Measurements from ENCODE around the gene ZNF708. TPM values are rescaled to one million over a fixed set of nuclear protein-coding genes. Genes with fewer than 3 reads are reported as not detected.
A peak's percentile ranks its signal among the peaks of the same experiment; 100 is the strongest.

ZNF708 gene
- total and polyA plus RNA-seq, 9 of the 15 experiments (the other 6 are each of a cell fraction or from before 2014, with no cell fraction given), result 2.9 to 11.9 (median 6.7) TPM

GRCh38 chr19:21323000-21323399, 6.2 kb downstream of the ZNF708 start (continued):
- no peak for TF ChIP-seq E2F4 (CRISPR knock-in tag; IDR thresholded peaks at IDR 0.05; ENCODE audit: low read depth)
- peak; percentile 79 for TF ChIP-seq TCF3 (CRISPR knock-in tag; IDR thresholded peaks at IDR 0.05)
- peak; percentile 97 for TF ChIP-seq SOX6 (IDR thresholded peaks at IDR 0.05)
- TF ChIP-seq TAL1 (IDR thresholded peaks at IDR 0.05), result peak; percentile 84
- TF ChIP-seq HDAC2 (IDR thresholded peaks at IDR 0.05), result peak; percentile 41; the same call in 1 of the 2 replicates
- TF ChIP-seq TEAD4 (IDR thresholded peaks at IDR 0.05; ENCODE audit: low read length), result peak; percentile 81
- TF ChIP-seq TEAD4 (CRISPR knock-in tag; IDR thresholded peaks at IDR 0.05; ENCODE audit: borderline replicate concordance), result no peak
- TF ChIP-seq JUN (IDR thresholded peaks at IDR 0.05; ENCODE audit: borderline replicate concordance, low read depth, low read length), result no peak
- TF ChIP-seq JUN (CRISPR knock-in tag; IDR thresholded peaks at IDR 0.05; ENCODE audit: borderline replicate concordance), result no peak
- peak; percentile 72 to 76 for TF ChIP-seq KDM1A (IDR thresholded peaks at IDR 0.05)
- no peak for TF ChIP-seq MLLT1 (IDR thresholded peaks at IDR 0.05)
- peak; percentile 83 for TF ChIP-seq CBFA2T3 (IDR thresholded peaks at IDR 0.05)
- peak in 1 of 2 experiments; percentile 27; a peak in 1 of 4 replicates for TF ChIP-seq RCOR1 (IDR thresholded peaks at IDR 0.05; ENCODE audit: borderline replicate concordance in 1 of 2, low read depth in 2 of 2, low read length in 2 of 2)
- TF ChIP-seq KLF16 (IDR thresholded peaks at IDR 0.05), result 0 out of 2 replicates have a peak, but pooled peaks have one; percentile 25
- TF ChIP-seq DPF2 (IDR thresholded peaks at IDR 0.05), result peak; percentile 49; the same call in 1 of the 2 replicates
- no peak for TF ChIP-seq HSF4 (CRISPR knock-in tag; IDR thresholded peaks at IDR 0.05; ENCODE audit: borderline replicate concordance)
- peak; percentile 73 for TF ChIP-seq ZNF384 (IDR thresholded peaks at IDR 0.05; ENCODE audit: low read depth, low read length)
- TF ChIP-seq ZBTB2 (IDR thresholded peaks at IDR 0.05), result no peak

Data from K562 (cell line).